ENCODE results near the gene HDAC10.

DNA sequence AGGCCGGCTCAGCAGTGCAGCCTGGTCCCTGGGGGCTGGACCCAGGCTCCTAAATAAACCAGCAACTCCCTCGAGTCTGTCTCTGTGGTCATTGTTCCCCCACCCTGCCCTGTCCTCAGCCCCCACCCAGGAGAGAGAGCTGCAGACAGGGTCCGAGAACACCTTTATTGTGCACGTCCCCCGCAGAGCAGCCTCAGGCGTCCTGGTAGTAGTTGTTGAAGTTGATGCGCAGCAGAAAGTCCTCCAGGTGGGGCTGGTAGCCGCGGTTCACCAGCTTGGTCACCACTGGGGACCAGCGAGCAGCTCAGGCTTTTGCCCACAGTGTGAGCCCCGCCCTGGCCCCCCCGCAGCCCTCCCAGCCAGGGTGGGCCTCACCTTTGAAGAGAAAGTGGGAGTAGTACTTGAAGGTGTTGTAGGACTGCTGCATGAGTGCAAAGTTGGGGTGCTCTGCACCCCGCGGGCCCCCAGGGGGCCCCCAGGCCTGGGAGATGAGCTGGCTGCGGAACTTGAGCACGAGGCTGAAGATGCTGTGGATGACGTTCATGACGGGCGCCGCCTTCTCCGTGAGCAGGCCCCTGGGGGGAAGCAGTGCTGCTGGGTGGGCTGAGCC is 33.4 kb downstream of the HDAC10 start:
- TF ChIP-seq POLR2AphosphoS5 (IDR thresholded peaks at IDR 0.05; ENCODE audit: low read depth, low read length) = no peak
- TF ChIP-seq, protein P1, sequence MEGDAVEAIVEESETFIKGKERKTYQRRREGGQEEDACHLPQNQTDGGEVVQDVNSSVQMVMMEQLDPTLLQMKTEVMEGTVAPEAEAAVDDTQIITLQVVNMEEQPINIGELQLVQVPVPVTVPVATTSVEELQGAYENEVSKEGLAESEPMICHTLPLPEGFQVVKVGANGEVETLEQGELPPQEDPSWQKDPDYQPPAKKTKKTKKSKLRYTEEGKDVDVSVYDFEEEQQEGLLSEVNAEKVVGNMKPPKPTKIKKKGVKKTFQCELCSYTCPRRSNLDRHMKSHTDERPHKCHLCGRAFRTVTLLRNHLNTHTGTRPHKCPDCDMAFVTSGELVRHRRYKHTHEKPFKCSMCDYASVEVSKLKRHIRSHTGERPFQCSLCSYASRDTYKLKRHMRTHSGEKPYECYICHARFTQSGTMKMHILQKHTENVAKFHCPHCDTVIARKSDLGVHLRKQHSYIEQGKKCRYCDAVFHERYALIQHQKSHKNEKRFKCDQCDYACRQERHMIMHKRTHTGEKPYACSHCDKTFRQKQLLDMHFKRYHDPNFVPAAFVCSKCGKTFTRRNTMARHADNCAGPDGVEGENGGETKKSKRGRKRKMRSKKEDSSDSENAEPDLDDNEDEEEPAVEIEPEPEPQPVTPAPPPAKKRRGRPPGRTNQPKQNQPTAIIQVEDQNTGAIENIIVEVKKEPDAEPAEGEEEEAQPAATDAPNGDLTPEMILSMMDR (IDR thresholded peaks at IDR 0.05) = no peak
- no peak for TF ChIP-seq TCF7L2 (IDR thresholded peaks at IDR 0.05; ENCODE audit: low read depth, low read length)
